GM18861 (cell line): Measurements from ENCODE around the gene THY1.
"Not testable (repeated sequence)": the region's sequence is repeated elsewhere in the genome, so short reads cannot be mapped to it uniquely, and the experiment has no call there.

Experiments
- ATAC-seq: cut with Tn5 transposase; IDR thresholded peaks from one replicate; pipeline ENCODE4 v1.9.1; 2021; ENCODE audit not compliant: unreplicated experiment

Gene THY1

DNA sequence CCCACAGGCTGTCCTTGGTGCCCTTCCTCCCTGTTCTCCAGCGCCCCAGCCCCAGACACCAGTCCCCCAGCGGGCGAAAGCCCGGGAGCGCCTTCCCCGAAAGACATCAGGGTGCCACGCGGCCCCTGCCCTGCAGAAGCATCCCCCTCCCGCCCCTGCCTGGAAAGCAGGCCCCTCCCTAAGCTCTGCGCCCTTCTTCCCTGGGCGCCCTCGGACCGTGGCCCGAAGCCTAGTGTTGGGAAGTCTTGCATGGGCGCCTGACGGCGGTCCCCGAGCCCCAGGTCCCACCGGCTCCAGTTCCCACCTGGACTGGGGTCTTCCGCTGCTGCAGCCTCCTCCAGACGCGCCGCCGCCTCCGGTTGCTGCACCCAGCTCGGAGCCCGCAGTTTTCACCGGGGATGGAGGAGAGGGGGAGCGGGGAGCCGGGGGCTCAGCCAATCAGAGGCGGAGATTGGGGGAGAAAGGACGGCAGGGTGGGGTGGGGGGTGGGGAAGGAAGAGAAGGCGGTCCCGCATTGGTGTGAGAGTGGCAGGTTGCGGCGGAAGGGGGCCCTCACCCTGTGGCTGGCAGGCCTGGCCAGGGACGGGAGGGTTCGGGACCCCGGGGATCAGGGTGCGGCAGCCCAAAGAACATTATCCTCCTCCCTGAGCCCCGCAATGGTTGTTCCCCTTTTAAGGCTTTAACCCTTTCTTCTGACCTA lies at the start of gene THY1:
TSS of gene THY1 (minus strand) at position 364 of the 700 bp plus-strand sequence. CDS start 2,267 bp downstream, outside the sequence.
- no peak for ATAC-seq

GRCh38 chr11:119472186-119472855 lies 49.3 kb upstream of the THY1 start:
- no peak for ATAC-seq

DNA sequence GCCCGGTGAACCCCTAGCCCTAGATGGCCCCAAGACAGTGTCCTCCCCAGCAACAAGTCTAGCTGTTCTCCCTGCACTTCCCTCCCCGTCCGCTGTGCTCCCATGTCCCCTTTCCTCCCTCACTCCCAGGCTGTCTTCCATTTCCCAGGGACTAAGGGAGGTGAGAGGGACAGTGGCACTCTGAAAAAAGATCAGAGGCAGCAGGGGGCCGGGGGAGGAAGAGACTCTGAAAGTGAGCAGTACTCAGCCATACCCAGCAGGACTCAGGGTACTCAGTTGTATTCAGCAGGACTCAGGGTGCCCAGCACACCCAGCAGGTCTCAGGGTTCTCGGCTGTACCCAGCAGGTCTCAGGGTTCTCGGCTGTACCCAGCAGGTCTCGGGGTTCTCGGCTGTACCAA lies 48.4 kb upstream of the THY1 start:
- no peak for ATAC-seq

DNA sequence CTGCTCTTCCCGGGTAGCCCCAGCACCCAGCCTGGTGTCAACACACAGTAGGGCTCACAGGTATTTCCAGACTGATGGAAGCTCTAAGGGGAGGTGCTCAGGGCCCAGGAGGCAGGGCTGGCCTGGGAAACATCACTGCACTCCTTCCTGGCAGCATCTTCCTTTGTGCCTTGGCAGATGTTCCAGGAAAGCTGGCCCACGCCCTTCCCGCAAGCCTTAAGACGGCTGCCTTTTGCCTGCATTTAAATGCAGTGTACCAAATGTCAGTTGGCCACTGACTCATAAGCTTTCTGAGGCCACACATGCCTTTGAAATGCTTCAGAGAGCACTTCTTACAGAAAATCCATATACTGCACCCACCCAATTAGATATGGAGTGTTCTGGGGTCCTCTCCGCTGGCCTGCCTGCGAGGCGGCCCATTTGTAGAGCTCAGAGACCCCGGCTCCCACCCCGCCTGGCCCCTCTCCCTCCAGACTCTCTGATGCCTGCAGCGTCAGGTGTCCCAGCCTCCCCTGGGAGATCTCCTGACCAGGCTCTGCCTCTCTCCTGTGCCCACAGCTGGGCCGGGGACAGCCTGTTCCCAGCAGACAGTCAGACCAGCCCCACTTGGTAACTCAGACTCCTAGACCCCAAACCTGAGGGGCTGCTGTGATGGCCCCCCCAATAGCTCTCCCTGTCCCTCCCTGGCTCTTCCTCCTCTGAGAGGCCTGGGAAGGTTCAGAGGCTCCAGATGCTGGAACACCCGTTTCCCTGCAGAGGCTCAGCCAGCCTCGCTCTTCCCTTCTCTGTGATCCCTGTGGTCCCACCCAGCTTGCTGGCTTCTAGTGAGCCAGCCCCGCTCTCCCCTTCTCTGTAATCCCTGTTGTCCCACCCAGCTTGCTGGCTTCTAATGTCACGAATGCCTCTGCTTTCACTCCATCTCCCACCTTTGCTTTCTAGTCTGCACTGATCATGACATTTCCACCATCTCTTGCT lies 47.6 kb upstream of the THY1 start:
- no peak for ATAC-seq

GRCh38 chr11:119469506-119469905 lies 46.5 kb upstream of the THY1 start:
- ATAC-seq = no peak

DNA sequence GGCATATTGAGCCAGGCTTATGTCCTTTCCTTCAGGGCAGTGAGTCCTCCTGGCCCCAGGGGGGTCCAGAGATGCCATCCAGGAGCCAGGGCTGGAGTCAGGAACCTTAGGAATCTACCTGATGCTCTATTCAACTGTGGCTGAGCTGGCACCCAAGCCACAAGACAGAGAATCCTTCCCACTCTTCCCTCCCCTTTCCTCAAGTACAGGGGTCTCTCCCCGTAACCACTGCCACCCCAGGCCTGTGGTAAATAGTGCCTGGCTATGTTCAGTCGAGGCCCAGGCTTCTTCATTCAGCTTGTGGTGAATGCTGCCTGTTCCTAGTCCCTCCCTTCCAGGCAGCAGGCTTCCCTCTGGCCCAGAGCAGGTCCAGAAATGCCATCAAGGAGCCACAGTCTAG lies 45.5 kb upstream of the THY1 start:
- ATAC-seq = no peak

GRCh38 chr11:119461229-119461963 lies 38.4 kb upstream of the THY1 start:
- no peak for ATAC-seq

DNA sequence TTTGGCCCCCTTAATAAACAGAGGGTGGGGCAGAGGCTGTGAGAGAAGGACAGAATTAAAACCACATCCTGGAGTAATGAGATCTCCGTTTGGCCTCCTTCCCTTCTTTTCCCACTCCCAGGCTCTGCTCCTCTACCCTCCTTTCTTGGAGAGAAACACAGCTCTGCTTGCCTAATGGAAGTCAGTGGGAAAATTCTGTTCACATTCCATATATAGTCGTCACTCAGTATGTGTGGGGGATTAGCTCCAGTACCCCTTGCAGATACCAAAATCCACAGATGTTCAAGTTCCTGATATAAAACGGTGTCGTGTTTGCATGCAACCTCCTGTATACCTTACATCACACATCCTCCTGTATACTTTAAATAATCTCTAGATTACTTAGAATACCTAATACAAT lies 37.6 kb upstream of the THY1 start:
- no peak for ATAC-seq

- ATAC-seq = no peak
Measured at GRCh38 chr11:119460097-119460496, 37.1 kb upstream of the THY1 start.

GRCh38 chr11:119459293-119459976 lies 36.5 kb upstream of the THY1 start:
- no peak for ATAC-seq

GRCh38 chr11:119455708-119456107 lies 32.7 kb upstream of the THY1 start:
- not testable (repeated sequence) for ATAC-seq

GRCh38 chr11:119455241-119455640 lies 32.3 kb upstream of the THY1 start:
- not testable (repeated sequence) for ATAC-seq

GRCh38 chr11:119453881-119454280 lies 30.9 kb upstream of the THY1 start:
- no peak for ATAC-seq

DNA sequence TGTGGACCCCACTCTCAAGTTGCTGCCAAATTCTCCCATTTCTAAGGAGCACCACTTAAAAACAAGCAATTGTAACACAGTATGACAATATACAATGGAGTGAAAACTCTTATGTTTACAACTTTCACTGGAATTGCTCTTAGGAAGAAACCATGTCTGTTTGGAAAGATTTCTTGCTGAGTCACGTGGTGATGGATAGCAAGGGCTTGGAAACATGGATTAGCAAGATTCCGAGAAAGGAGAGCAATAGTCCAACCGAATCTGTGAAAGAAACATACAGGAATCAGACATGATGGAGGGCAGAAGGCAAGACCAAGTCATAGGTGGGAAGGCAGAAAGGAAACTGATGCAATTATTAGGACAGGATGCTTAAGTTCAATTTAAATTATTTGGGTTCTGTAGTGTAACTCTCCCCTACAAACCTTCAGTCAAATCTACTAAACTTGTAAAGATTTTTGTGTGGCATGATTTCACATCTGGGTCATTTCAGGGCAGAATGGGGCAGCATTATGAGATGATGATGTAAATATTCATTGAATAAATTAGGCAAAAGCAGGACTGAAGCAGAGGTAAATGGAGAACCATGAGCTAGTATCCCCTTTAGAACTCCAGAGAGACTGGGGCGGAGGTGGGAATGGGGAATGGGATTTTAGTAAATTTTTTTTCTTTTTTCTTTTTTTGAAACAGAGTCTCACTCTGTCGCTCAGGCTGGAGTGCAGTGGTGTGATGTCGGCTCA lies 27.8 kb upstream of the THY1 start:
- ATAC-seq = no peak

GRCh38 chr11:119449498-119449897 lies 26.5 kb upstream of the THY1 start:
- ATAC-seq = no peak

- no peak for ATAC-seq
Measured at GRCh38 chr11:119448380-119448779, 25.4 kb upstream of the THY1 start.

- ATAC-seq = no peak
Measured at GRCh38 chr11:119447664-119448242, 24.8 kb upstream of the THY1 start.

DNA sequence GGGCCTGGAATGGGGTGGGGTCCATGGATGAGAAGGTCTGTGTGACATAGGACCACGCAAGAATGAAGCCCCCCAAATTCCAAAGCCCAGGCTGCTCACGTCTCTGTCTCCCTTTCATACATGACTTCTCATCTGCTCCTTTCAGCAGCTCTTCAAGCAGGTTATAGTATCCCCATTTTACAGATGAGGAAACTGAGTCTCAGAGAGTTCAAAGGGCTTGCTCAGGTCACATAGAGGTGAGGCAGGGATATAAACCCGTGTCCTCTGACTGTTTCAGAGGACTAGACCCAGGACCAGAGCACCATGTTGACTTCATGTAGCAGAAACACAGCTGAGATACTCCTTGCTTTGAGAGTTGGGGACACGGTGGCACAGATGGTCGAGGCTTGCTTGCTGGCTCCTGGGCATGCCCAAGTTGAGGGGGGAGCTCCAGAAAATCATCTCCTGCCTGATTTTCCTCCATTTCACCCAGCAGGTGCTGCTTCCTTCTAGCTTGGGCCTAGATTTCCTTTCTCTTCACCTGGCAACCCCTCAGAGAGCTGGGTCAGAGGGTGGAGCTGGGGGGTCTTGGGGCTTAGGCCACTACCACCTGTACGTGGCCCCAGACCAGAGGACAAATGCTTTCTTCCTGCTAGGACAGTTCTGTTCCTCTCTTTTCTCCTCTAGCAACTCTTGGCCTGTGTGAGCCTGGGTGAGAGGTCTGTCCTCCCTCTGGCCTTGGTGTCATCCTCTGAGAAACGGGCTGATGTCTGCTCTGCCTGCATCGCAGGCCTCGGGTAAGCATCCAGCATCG lies 24.1 kb upstream of the THY1 start:
- ATAC-seq = no peak
